Measurements from ENCODE around the gene KCNK16. TPM values are rescaled to one million over a fixed set of nuclear protein-coding genes. Genes with fewer than 3 reads are reported as not detected.

The KCNK16 gene
- total RNA-seq, 4 donors from 2014 or later = not detected

DNA sequence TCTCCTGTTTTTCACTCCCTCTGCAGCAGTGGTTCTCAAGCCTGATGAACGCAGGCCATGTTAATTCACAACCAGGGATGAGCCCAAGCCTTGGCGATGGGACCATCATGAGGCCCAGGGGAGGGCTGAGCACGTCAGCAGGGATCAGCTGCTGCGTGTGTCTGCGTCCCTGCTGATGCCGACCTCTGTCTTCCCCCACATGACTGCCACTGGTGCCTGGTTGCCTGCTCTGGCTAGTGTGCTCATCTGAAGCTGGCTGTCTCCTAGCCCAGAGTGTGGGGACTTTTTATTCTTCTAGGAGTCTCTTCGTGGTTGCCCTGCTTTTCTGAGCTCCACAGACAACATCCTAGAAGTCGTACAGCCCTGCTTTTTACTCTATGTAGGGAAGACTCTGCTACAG lies 40.8 kb upstream of the KCNK16 start:
- H3K4me3 ChIP-seq (ENCODE audit: low read depth, poor library complexity, severe bottlenecking) = no peak overlapping the region
- WGBS, 2 donors = 85 to 91% methylated on average over 8 of the region's 8 CpGs
- TF ChIP-seq, protein P1, sequence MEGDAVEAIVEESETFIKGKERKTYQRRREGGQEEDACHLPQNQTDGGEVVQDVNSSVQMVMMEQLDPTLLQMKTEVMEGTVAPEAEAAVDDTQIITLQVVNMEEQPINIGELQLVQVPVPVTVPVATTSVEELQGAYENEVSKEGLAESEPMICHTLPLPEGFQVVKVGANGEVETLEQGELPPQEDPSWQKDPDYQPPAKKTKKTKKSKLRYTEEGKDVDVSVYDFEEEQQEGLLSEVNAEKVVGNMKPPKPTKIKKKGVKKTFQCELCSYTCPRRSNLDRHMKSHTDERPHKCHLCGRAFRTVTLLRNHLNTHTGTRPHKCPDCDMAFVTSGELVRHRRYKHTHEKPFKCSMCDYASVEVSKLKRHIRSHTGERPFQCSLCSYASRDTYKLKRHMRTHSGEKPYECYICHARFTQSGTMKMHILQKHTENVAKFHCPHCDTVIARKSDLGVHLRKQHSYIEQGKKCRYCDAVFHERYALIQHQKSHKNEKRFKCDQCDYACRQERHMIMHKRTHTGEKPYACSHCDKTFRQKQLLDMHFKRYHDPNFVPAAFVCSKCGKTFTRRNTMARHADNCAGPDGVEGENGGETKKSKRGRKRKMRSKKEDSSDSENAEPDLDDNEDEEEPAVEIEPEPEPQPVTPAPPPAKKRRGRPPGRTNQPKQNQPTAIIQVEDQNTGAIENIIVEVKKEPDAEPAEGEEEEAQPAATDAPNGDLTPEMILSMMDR (IDR thresholded peaks at IDR 0.05) = no peak
- TF ChIP-seq POLR2A (IDR thresholded peaks at IDR 0.05) = no peak
- DNase-seq (ENCODE audit: low spot score in 2 of 2) = peak in 1 of 2 donors; percentile 26
- intact Hi-C loops (cut with DNase I; ENCODE audit: low total_unique reads) = no loop called here

DNA sequence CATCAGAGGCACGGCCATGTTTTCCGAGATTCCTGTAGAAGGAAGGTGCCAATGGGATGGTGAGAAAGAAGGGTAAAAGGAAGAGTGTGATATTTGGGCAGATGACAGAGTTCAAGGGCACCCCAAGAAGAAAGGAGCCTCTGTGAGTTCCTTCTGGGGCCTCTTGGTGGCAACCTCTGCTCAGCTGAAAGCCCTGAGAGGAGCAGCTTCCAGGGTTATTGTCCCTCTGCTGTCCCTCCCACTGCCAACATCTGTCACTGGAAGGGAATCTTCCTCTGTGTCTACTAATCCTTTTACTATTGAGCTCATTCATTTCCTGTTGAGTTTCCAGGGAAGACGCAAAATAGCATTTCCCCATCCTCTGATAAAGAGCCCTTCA lies 40.0 kb upstream of the KCNK16 start:
- intact Hi-C loops (cut with DNase I; ENCODE audit: low total_unique reads) = no loop called here
- no peak overlapping the region for H3K4me3 ChIP-seq (ENCODE audit: low read depth, poor library complexity, severe bottlenecking)
- TF ChIP-seq, protein P1 (IDR thresholded peaks at IDR 0.05) = no peak
- TF ChIP-seq POLR2A (IDR thresholded peaks at IDR 0.05) = no peak
- peak in 1 of 2 donors; percentile 21 for DNase-seq (ENCODE audit: low spot score in 2 of 2)
- 33 to 42% methylated on average over 3 of the region's 3 CpGs for WGBS, 2 donors

DNA sequence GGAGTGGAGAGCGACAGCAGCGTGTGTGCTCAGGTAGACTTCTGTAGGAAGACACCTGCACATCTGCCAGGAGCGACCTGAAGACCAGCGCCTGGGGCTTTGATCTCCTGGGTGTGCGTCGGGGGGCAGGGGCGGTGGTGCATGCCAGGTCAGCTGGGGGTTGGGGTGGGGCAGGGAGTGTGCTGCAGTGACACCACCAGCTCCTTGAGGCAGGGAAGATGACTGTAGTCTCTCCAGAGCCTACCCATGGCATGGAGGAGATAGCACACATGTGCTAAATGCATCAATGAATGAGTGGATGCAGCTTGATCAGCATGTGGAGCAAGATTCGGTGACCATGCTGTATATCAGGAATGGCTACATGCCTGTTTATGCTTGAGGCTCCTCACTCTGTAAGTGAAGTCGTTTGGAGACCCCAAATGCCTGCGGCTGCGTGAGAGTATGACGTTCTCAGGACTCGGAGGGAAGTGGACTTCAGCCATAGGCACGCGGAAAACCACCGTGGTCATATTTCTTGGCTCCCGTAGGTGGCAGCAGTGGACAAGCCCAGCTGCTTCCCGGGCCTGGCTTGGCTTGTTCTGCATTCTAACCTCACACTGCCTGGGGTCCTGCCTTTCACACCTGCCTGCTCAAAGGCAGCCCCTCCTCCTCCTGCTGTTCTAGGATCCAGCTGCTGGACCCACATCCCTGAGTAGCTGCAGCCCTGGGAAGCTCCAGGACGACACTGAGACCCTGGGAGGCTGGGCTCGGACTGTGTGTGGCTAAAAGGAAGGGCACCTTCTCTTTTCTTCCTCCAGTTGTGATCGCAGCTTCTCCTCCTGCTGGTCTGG lies 39.4 kb upstream of the KCNK16 start:
- WGBS, 2 donors = 25 to 32% methylated on average over 19 to 21 of the region's 21 CpGs
- intact Hi-C loops (cut with DNase I; ENCODE audit: low total_unique reads) = no loop called here
- DNase-seq (ENCODE audit: low spot score in 2 of 2) = peak; percentile 40 to 89
- no peak for TF ChIP-seq POLR2A (IDR thresholded peaks at IDR 0.05)
- TF ChIP-seq, protein P1 (IDR thresholded peaks at IDR 0.05) = no peak
- H3K4me3 ChIP-seq (ENCODE audit: low read depth, poor library complexity, severe bottlenecking) = no peak overlapping the region

DNA sequence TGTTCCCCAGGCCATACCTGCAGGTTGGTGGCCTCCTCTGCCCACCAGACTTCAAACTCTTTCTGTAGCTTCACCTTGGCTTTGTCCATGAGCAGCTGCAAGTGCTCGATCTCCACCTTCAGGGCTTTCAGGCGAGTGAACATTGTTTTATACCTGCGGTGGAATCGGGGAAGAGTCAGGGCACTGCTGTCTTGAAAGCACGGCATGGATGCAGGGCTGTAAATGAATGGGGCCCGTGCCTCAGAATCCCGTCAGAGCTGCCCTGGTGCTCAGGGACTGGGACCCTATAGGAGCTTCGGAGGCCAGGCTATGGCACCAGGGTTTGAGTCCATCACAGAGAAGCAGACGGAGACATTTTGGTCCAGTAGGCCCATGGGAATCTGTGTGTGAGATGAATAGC lies 37.9 kb upstream of the KCNK16 start:
- no peak for TF ChIP-seq POLR2A (IDR thresholded peaks at IDR 0.05)
- TF ChIP-seq, protein P1 (IDR thresholded peaks at IDR 0.05) = no peak
- 87 to 90% methylated on average over 9 of the region's 9 CpGs for WGBS, 2 donors
- H3K4me3 ChIP-seq (ENCODE audit: low read depth, poor library complexity, severe bottlenecking) = no peak overlapping the region
- DNase-seq (ENCODE audit: low spot score in 2 of 2) = peak in 1 of 2 donors; percentile 66
- intact Hi-C loops (cut with DNase I; ENCODE audit: low total_unique reads) = no loop called here

DNA sequence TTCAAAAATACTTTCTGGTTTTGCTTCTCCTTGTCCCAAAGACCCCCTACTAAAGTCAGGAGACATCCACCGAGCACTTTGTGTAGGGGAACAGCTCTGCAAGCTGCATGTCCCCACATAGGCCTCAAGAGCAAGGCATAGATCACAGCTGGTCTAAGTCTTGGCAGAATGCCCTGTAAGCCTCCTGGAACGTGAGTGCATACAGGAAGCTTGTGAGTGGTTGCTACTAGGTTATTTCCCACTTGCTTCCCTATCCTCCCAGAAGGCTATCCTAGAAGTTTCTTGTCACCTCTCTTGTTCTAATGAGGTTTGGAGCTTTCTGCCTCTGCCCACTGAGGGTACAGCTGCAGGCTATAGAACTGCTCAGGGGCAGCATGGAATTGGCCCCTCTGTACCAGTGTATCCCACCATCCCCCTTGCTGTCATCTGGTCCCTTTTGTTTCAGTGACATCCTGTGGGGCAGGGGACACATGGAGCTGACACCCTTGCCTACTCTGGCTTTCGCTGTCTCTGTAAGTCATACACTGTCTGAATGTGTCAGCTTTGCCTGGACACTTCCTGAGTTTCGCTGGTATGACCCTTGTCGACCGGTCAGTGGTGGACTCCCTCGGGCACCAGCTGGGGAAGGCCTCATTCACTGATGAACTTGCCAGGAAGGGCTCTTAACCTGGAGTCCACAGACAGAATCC lies 35.6 kb upstream of the KCNK16 start:
- H3K4me3 ChIP-seq (ENCODE audit: low read depth, poor library complexity, severe bottlenecking) = no peak overlapping the region
- intact Hi-C loops (cut with DNase I; ENCODE audit: low total_unique reads) = no loop called here
- no peak for TF ChIP-seq POLR2A (IDR thresholded peaks at IDR 0.05)
- TF ChIP-seq, protein P1 (IDR thresholded peaks at IDR 0.05) = no peak
- DNase-seq (ENCODE audit: low spot score in 2 of 2) = peak in 1 of 2 donors; percentile 48
- WGBS, 2 donors = 70% methylated on average over 7 of the region's 7 CpGs

All from lower leg skin (tissue), 4 donors.